ENCODE measurements around the gene EPS8. TPM values are rescaled to one million over a fixed set of nuclear protein-coding genes. Genes with fewer than 3 reads are reported as not detected.
"Not testable (repeated sequence)": the region's sequence is repeated elsewhere in the genome, so short reads cannot be mapped to it uniquely, and the experiment has no call there.

Gene EPS8
- polyA plus RNA-seq, 1 donor = 31.5 TPM

DNA sequence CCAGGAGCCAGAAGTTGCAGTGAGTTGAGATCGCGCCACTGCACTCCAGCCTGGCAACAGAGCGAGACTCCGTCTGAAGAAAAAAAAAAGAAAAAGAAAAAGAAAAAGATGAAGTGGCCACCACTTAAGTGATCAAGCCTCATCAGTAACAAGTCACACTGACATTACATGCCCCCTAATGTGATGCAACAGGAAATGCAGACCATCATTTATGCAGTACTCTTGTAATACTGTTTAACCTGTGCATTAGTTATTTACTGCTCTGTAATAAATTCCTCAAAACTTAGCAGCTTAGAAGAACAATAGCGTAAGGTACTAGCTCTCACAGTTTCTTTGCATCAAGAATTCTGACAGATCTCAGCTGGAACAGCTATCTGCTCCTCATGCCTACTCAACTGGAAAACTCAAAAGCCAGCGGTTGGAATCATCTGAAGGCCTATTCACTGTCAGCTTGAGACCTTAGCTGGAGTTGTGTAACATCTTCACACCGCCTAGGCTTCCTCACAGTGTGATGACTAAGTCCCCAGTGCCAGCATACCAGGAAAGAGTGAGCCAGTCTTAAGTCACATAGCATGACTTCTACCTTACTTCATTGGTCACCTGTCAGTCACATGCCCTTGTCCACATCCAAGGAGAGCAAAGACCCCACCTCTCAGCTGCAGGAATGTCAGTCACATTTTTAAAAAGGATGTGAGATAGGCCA lies 31.5 kb downstream of the EPS8 start:
- DNase-seq (ENCODE audit: low read depth) = no peak

DNA sequence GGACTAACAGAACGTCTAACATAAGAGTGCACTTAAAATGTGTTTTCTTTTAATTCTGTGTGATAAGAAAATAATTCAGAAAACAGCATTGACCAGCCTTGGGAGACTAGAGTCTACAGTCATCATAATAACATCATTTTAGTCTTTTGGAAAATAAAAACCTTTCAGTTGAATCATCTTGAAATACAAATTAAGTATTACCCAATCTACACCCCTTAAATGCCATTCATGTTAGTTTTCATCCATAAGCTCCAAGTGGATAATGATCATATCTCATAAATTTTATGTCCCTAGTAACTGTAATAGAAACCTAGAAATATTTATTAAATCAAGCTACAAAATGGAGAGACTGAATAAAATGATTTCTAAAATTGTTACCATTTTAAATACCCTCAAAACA lies 32.4 kb downstream of the EPS8 start:
- DNase-seq (ENCODE audit: low read depth) = no peak

- DNase-seq (ENCODE audit: low read depth) = no peak
Observed at GRCh38 chr12:15754233-15754632, 35.0 kb downstream of the EPS8 start.

DNA sequence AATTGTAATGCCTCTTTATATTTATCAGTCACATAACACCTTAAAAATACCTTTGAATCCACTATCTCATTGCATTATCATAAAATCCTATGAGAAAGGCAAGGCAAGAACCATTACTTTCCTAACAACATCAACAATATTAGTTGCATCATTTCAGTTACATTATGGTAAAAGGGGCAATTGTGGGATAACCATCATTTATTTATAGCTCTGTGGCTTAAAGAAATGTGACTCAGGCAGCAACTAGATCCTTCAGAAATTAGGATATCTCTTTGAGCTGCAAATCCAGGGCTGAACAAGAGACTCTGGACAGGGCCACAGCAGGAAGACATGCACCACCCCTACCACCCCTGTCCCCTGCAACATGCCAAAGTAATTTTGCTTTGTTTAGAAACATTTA lies 36.4 kb downstream of the EPS8 start:
- DNase-seq (ENCODE audit: low read depth) = no peak

DNA sequence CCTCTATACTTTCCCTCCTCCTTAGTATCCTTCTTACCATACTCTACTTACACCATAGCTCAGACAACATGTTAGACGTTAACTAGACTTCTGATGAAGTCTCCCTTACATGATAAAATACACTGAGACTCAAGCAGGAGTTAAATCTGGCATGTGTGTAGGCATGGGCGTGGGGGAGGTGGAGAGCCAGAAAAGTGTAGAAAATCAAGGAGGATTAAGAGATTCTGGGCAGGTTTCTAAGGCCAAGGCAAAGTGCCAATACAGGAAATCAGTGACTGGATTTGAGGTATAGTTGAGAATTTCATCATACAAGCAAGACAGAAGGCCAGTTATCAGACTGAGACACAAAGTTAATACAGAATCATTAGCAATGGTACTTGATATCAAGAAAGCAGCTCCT lies 37.4 kb downstream of the EPS8 start:
- no peak for DNase-seq (ENCODE audit: low read depth)

DNA sequence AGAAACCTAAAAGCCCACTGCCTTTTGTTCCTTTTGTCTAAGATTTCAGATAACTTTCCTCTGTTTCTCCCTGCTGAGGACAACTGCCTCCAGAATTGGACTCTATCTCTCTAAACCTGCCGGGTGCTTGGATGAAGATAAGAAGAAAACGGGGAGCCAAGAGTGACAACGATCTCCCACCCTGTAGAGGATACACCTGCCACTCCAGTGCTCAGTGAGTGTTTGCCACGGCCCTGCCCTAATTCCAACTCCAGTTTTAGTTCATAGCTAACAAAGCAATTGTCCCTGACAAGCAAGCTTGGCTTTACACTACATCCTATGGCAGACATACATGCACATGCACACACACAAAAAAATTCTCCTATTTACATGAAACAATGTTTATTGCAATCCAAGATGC lies 39.3 kb downstream of the EPS8 start:
- no peak for DNase-seq (ENCODE audit: low read depth)

DNA sequence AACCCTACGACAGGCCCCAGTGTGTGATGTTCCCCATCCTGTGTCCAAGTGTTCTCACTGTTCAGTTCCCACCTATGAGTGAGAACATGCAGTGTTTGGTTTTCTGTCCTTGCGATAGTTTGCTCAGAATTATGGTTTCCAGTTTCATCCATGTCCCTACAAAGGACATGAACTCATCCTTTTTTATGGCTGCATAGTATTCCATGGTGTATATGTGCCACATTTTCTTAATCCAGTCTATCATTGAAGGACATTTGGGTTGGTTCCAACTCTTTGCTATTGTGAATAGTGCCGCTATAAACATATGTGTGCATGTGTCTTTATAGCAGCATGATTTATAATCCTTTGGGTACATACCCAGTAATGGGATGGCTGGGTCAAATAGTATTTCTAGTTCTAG lies 47.3 kb downstream of the EPS8 start:
- not testable (repeated sequence) for DNase-seq (ENCODE audit: low read depth)

- DNase-seq (ENCODE audit: low read depth) = no peak
Observed at GRCh38 chr12:15741082-15741481, 48.1 kb downstream of the EPS8 start.

DNA sequence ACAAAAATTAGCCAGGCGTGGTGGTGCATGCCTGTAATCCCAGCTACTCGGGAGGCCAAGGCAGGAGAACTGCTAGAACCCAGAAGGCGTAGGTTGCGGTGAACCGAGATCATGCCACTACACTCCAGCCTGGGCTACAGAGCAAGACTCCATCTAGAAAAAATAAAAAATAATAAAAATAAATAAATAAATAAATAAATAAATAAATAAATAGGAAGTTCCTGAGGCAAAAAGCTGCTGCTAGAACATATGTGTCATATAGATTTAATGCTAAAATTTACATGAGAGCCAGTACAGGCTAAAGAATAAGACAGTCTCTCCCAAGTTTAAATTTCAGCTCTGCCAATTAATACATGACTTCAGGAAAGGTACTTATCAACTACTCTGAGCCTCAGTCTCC lies 48.8 kb downstream of the EPS8 start:
- DNase-seq (ENCODE audit: low read depth) = not testable (repeated sequence)

DNA sequence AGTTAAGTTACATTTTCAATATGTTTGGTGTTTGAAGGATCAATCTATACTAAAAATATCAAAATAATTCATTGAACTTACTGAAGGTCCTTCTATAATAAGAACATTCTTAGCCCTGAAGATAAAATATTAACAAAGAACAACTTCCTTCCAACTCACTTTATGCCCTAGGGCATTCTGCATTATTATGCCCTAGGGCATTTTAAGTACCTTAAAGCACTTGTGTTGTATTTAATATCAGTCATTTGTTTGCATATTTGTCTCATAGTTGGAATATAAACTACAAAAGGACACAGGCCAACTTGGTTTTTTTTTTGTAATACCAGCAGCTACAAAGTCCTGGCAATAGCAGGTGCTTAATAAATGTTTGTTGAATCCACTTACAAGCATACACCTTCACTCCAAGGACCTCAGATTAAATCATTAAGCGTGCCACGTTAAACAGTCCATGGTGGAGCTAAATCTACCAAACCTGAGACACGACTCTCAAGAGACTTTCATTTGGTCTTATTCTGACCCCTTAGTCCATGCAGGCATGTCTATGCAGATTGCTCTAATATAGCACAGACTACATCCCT lies 50.7 kb downstream of the EPS8 start:
- no peak for DNase-seq (ENCODE audit: low read depth)

DNA sequence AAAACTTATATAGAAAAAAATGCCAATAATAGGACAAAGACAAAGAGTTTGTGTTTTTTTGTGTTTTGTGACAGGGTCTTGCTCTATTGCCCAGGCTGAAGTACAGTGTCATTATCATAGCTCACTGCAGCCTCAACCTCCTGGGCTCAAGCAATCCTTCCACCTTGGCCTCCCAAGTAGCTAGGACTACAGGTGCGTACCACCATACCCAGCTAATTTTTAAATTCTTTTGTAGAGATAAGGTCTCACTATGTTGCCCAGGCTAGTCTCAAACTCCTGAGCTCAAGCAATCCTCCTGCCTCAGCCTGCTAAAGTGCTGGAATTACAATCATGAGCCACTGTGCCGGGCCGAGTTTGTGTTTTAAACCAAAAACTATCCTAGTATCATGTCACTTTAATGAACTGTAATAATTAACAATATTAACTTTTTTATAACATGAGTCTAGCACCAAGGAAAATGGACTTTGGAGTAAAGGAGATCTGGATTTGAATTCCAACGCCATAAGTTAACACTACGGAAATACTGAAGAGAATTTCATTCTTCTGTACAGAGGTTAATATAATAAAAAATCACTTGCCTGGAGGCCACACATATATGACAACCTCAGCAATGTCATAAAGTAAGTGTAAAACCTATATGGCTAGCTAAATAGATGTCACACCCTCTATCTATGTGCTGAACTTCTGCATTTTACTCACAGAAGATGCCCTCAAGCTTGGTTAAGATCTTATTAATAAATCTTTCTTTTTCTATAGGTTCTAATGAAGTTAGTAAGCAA lies 53.2 kb downstream of the EPS8 start:
- DNase-seq (ENCODE audit: low read depth) = no peak

DNA sequence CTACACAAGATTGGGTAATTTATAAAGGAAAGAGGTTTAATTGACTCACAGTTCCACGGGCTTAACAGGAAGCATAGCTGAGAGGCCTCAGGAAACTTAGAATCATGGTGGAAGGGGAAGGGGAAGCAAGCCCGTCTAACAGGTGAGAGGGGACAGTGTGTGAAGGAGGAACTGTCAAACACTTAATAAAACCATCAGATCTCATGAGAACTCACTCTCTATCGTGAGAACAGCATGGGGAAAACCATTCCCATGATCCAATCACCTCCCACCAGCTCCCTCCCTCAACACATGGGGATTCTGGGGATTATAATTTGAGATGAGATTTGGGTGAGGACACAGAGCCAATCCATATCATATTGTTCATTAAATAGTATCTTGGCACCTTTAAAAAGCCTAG lies 56.1 kb downstream of the EPS8 start:
- no peak for DNase-seq (ENCODE audit: low read depth)

- DNase-seq (ENCODE audit: low read depth) = no peak
Observed at GRCh38 chr12:15732341-15733061, 56.7 kb downstream of the EPS8 start.

DNA sequence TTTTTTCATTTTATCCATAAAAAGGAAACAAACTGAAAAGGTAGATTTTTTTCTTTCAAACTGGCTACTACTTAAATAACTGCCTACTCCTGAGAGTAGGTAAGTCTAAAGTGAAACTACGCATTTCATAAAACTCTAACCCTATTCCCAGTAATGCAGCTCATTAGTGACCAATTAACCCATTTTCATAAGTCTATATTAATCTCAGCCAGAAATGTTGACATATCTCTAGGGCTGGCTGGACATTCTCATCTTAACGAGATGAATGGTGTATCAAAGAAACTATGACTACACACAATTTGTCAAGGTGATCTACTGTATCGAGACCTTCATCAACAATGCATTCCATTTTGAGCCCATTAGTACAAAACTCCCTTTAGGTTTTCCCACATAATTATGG lies 57.2 kb downstream of the EPS8 start:
- DNase-seq (ENCODE audit: low read depth) = no peak

- no peak for DNase-seq (ENCODE audit: low read depth)
Observed at GRCh38 chr12:15729097-15729496, 60.1 kb downstream of the EPS8 start.

- no peak for DNase-seq (ENCODE audit: low read depth)
Observed at GRCh38 chr12:15728118-15728598, 61.0 kb downstream of the EPS8 start.

DNA sequence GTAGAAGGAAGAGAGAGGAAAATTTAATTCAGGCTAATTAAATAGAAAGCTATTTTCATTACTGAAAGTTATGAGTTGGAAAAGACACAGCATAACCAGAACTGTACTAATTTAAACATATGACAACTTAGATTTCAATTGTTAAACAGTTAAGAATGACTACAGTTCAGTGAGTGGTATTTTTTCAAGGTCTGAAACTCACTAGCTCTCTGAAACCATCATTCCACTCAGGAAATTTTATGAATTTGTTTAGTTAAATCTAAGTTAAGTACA lies 62.4 kb downstream of the EPS8 start:
- no peak for DNase-seq (ENCODE audit: low read depth)

DNA sequence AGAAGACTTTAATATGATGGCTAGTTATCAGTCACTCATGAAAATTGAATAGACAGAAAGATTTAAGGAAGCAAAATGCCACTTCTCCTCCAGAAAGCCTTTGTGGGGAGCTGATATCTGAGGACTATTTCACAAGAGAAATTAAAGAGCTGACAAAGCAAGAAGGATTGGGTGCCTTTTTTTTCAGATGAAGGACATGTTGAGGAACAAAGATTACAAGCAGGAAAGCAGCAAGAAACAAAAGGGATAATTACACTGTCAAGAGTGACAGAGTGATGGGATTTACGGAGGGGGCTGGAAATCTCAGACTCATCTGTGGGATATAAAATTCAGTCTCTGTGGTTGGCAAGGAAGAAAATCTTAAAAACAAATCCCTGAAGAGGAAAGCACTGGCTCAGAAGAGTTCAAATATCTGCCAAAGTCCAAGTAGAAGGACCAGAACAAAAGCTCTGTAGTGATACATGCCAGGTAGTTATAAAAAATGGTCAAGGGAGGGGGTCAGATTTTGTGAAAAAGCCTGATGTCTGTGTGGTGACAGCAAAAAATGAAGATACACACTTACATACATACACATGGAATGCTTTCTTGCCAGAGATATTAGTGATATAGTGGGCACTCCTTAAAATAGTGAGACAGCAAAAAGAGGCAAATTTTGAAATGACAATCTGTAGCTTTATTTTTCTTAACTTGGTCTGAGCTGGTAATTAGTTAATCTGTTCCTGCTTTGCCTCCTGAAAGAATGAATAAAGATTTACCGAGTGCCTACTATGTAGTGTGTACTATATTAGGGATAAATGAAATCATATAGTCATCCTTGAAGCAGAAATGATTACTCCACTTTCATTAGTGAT lies 62.9 kb downstream of the EPS8 start:
- no peak for DNase-seq (ENCODE audit: low read depth)

- DNase-seq (ENCODE audit: low read depth) = no peak
Observed at GRCh38 chr12:15722951-15723350, 66.2 kb downstream of the EPS8 start.

- no peak for DNase-seq (ENCODE audit: low read depth)
Observed at GRCh38 chr12:15721316-15722115, 67.7 kb downstream of the EPS8 start.

- DNase-seq (ENCODE audit: low read depth) = no peak
Observed at GRCh38 chr12:15720295-15720694, 68.9 kb downstream of the EPS8 start.

All from forelimb muscle (tissue), 1 donor.